GM10266 (cell line): Measurements from ENCODE around the gene CCL25.

Experiments used
- DNase-seq: peaks from one replicate; pipeline ENCODE4 v3.0.0; 2012; ENCODE audit errors: extremely low spot score
- CTCF ChIP-seq: IDR thresholded peaks from 2 replicates; pipeline ENCODE4 v1.5.1; 2012; ENCODE audit warnings: mild to moderate bottlenecking, low read depth; ENCODE audit not compliant: control insufficient read depth, insufficient read depth; ENCODE audit errors: missing control alignments

CCL25 gene

GRCh38 chr19:8109455-8109854, 56.9 kb downstream of the CCL25 start:
- DNase-seq, result no peak
- TF ChIP-seq CTCF, result no peak

- DNase-seq, result no peak
- TF ChIP-seq CTCF, result no peak
These were observed 57.5 kb downstream of the CCL25 start for GRCh38 chr19:8109890-8110662.

GRCh38 chr19:8110931-8111330, 58.4 kb downstream of the CCL25 start:
- no peak for TF ChIP-seq CTCF
- DNase-seq, result no peak

GRCh38 chr19:8111376-8111775, 58.8 kb downstream of the CCL25 start:
- DNase-seq, result no peak
- TF ChIP-seq CTCF, result no peak
